ENCODE data around the gene ST8SIA3.

DNA sequence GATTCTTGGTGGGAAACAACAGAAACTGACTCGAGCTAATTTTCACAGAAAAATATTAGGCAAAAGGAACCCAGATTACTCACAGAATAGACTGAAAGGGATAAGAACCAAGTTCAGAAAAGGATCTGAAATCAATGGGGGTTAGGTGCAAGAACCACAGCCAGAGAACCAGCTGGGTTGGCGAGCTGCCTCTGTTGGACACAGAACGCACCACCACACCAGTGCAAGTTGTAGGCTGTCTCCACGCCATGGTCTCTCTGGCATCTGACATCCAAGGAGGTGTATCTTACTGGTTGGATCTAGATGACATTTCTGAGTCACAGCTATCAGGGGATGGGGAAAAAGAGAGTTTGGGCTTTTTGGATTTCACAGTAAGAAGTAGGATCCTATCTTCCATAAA lies 64.2 kb downstream of the ST8SIA3 start:
- no peak for TF ChIP-seq EZH2 (IDR thresholded peaks at IDR 0.05; ENCODE audit: insufficient read depth, poor library complexity, severe bottlenecking)
- TF ChIP-seq EZH2phosphoT487 (IDR thresholded peaks at IDR 0.05; ENCODE audit: insufficient read depth, low read depth), result no peak

Data from GM23248 (cell line).